ENCODE results near the gene CADM1. TPM values are rescaled to one million over a fixed set of nuclear protein-coding genes. Genes with fewer than 3 reads are reported as not detected.

Gene CADM1
- polyA plus RNA-seq, 1 donor (not counting 4 experiments of a cell fraction or from before 2014, with no cell fraction given), result 9.5 TPM

GRCh38 chr11:115220911-115221310, 283.3 kb downstream of the CADM1 start:
- no peaks in the 10 kb centered on the region for H3K9me1 ChIP-seq (ENCODE audit: control insufficient read depth, extremely low read depth, insufficient read depth, low read length)
- H3K27me3 ChIP-seq (ENCODE audit: control insufficient read depth, extremely low read depth, insufficient read depth, low read length), result no peaks in the 10 kb centered on the region
- peaks cover 11% of the 10 kb centered on the region for H3K4me1 ChIP-seq (ENCODE audit: control insufficient read depth, extremely low read depth, insufficient read depth, low read length)
- H3K27ac ChIP-seq (ENCODE audit: control insufficient read depth, insufficient read depth, low read length), result no peak overlapping the region
- TF ChIP-seq EZH2 (IDR thresholded peaks at IDR 0.05; ENCODE audit: low read length) (no peak), CTCF (optimal IDR thresholded peaks at IDR 0.05 in 1 of 3, IDR thresholded peaks at IDR 0.05 in 1 of 3, conservative IDR thresholded peaks at IDR 0.05 in 1 of 3; ENCODE audit: extremely low read depth in 1 of 3, insufficient read depth in 2 of 3, low read length in 3 of 3) (no peak)
- no peak overlapping the region for H2AFZ ChIP-seq (ENCODE audit: control insufficient read depth, low read length)
- H3K36me3 ChIP-seq (ENCODE audit: control insufficient read depth in 2 of 2, extremely low read depth in 1 of 2, insufficient read depth in 2 of 2, low read length in 2 of 2), result no peaks in the 10 kb centered on the region
- H3K9ac ChIP-seq (ENCODE audit: control insufficient read depth, extremely low read depth, insufficient read depth, low read length), result no peak overlapping the region
- no peaks in the 10 kb centered on the region for H4K20me1 ChIP-seq (ENCODE audit: control insufficient read depth, extremely low read depth, insufficient read depth, low read length)
- H3K9me3 ChIP-seq (ENCODE audit: control insufficient read depth, low read depth, low read length), result no peaks in the 10 kb centered on the region
- H3K4me3 ChIP-seq (ENCODE audit: control insufficient read depth in 2 of 3, extremely low read depth in 1 of 3, insufficient read depth in 2 of 3, low read depth in 1 of 3, low read length in 3 of 3), result no peak overlapping the region
- DNase-seq (ENCODE audit: low read depth, low spot score) (no peak), FAIRE-seq (no peak)
- dilution Hi-C loops (cut with MboI; ENCODE audit: extremely low pct_ligation_motif_present, low sequenced_read_pairs), result no loop called here
- H3K4me2 ChIP-seq (ENCODE audit: control insufficient read depth, extremely low read depth, insufficient read depth, low read depth, low read length), result no peak overlapping the region
- H3K79me2 ChIP-seq (ENCODE audit: control insufficient read depth, insufficient read depth, low read length), result no peaks in the 10 kb centered on the region

- H2AFZ ChIP-seq (ENCODE audit: control insufficient read depth, low read length), result no peak overlapping the region
- DNase-seq (ENCODE audit: low read depth, low spot score) (no peak), FAIRE-seq (no peak)
- no peaks in the 10 kb centered on the region for H4K20me1 ChIP-seq (ENCODE audit: control insufficient read depth, extremely low read depth, insufficient read depth, low read length)
- no peak overlapping the region for H3K4me3 ChIP-seq (ENCODE audit: control insufficient read depth in 2 of 3, extremely low read depth in 1 of 3, insufficient read depth in 2 of 3, low read depth in 1 of 3, low read length in 3 of 3)
- H3K4me1 ChIP-seq (ENCODE audit: control insufficient read depth, extremely low read depth, insufficient read depth, low read length), result peaks cover 11% of the 10 kb centered on the region
- dilution Hi-C loops (cut with MboI; ENCODE audit: extremely low pct_ligation_motif_present, low sequenced_read_pairs), result no loop called here
- no peaks in the 10 kb centered on the region for H3K36me3 ChIP-seq (ENCODE audit: control insufficient read depth in 2 of 2, extremely low read depth in 1 of 2, insufficient read depth in 2 of 2, low read length in 2 of 2)
- H3K79me2 ChIP-seq (ENCODE audit: control insufficient read depth, insufficient read depth, low read length), result no peaks in the 10 kb centered on the region
- no peaks in the 10 kb centered on the region for H3K9me1 ChIP-seq (ENCODE audit: control insufficient read depth, extremely low read depth, insufficient read depth, low read length)
- TF ChIP-seq CTCF (optimal IDR thresholded peaks at IDR 0.05 in 1 of 3, IDR thresholded peaks at IDR 0.05 in 1 of 3, conservative IDR thresholded peaks at IDR 0.05 in 1 of 3; ENCODE audit: extremely low read depth in 1 of 3, insufficient read depth in 2 of 3, low read length in 3 of 3), result no peak
- no peak for TF ChIP-seq EZH2 (IDR thresholded peaks at IDR 0.05; ENCODE audit: low read length)
- no peaks in the 10 kb centered on the region for H3K27me3 ChIP-seq (ENCODE audit: control insufficient read depth, extremely low read depth, insufficient read depth, low read length)
- H3K4me2 ChIP-seq (ENCODE audit: control insufficient read depth, extremely low read depth, insufficient read depth, low read depth, low read length), result no peak overlapping the region
- no peak overlapping the region for H3K9ac ChIP-seq (ENCODE audit: control insufficient read depth, extremely low read depth, insufficient read depth, low read length)
- no peaks in the 10 kb centered on the region for H3K9me3 ChIP-seq (ENCODE audit: control insufficient read depth, low read depth, low read length)
- H3K27ac ChIP-seq (ENCODE audit: control insufficient read depth, insufficient read depth, low read length), result no peak overlapping the region
These were observed 283.8 kb downstream of the CADM1 start for GRCh38 chr11:115220423-115220822.

Data from keratinocyte (primary cell).